ENCODE data around the gene ARMCX4.
"Not testable (repeated sequence)": the region's sequence is repeated elsewhere in the genome, so short reads cannot be mapped to it uniquely, and the experiment has no call there.

ARMCX4 gene

DNA sequence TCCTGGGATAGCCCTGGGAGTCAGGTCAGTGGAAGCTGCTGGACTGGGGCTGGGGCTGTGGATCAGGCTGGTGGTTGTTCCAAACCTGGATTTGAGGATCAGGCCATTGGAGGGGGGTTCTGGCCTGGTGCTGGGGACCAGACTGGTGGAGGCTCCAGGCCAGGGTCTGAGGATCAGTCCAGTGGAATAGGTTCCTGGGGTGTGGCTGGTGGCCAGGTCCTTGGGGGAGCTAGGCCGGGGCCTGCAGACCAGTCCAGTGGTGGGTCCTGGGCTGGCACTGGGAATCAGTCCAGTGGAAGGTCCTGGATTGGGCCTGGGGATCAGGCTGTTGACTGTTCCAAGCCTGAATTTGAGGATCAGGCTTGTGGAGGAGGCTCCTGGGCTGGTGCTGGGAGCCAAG lies 8.0 kb downstream of the ARMCX4 start:
- TF ChIP-seq ZFX (IDR thresholded peaks at IDR 0.05; ENCODE audit: borderline replicate concordance), result no peak
- no peak overlapping the region for H3K27ac ChIP-seq

DNA sequence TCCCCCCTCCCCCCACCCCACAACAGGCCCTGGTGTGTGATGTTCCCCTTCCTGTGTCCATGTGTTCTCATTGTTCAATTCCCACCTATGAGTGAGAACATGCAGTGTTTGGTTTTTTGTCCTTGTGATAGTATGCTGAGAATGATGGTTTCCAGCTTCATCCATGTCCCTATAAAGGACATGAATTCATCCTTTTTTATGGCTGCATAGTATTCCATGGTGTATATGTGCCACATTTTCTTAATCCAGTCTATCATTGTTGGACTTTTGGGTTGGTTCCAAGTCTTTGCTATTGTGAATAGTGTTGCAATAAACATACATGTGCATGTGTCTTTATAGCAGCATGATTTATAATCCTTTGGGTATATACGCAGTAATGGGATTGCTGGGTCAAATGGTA lies 17.7 kb downstream of the ARMCX4 start:
- not testable (repeated sequence) for H3K27ac ChIP-seq

DNA sequence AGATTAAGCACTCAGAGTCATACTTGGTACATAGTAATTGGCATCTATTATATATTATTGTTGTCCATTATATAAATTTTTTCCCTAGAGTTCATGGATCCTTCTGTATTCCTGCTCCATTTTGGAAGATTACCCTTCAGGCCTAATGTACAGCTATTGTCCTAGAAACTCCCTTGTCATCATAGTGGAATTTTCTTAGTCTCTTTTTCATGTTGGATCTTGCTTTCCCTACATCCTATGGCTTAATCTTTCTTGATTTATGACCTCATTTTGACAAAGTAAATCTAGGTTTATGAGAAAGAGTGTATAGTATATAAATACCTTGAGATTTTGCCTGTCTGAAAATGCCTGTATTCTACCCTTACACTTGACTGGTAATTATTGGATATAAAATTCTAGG lies 22.1 kb downstream of the ARMCX4 start:
- TF ChIP-seq, protein P1, sequence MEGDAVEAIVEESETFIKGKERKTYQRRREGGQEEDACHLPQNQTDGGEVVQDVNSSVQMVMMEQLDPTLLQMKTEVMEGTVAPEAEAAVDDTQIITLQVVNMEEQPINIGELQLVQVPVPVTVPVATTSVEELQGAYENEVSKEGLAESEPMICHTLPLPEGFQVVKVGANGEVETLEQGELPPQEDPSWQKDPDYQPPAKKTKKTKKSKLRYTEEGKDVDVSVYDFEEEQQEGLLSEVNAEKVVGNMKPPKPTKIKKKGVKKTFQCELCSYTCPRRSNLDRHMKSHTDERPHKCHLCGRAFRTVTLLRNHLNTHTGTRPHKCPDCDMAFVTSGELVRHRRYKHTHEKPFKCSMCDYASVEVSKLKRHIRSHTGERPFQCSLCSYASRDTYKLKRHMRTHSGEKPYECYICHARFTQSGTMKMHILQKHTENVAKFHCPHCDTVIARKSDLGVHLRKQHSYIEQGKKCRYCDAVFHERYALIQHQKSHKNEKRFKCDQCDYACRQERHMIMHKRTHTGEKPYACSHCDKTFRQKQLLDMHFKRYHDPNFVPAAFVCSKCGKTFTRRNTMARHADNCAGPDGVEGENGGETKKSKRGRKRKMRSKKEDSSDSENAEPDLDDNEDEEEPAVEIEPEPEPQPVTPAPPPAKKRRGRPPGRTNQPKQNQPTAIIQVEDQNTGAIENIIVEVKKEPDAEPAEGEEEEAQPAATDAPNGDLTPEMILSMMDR (IDR thresholded peaks at IDR 0.05), result no peak
- TF ChIP-seq ZFX (IDR thresholded peaks at IDR 0.05; ENCODE audit: borderline replicate concordance), result no peak
- no peak overlapping the region for H3K27ac ChIP-seq

DNA sequence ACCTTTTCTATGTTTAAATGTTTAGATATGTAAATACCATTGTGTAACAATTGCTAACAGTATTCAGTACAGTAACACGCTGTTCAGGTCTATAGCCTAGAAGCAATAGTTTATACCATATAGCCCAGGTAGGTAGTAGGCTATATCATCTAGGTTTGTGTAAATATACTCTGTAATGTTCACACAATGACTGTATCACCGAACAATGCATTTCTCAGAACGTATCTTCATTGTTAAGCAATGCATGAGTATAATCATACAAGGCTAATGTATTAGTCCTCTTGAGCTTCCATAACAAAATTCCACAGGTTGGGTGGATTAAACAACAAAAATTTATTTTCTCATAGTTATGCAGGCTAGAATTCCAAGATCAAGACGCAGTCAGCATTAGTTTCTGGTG lies 22.7 kb downstream of the ARMCX4 start:
- TF ChIP-seq ZFX (IDR thresholded peaks at IDR 0.05; ENCODE audit: borderline replicate concordance), result no peak
- TF ChIP-seq, protein P1 (IDR thresholded peaks at IDR 0.05), result no peak
- no peak overlapping the region for H3K27ac ChIP-seq

DNA sequence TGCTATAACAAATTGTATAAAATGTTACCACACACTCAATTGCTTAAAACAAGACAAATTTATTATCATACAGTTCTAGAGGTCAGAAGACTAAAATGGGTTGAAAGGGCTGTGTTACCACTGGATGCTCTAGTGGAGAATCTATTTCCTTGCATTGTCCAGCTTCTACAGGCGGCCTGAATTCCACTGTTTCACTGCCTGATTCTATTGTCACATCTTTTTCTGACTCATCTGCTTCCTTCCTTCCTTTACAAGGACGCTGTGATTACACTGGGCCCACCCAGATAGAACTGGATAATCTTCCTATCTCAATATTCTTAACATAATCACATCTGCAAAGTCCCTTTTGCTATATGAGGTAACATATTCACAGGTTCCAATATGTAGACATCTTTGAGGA lies 45.7 kb downstream of the ARMCX4 start:
- TF ChIP-seq, protein P1 (IDR thresholded peaks at IDR 0.05), result no peak
- TF ChIP-seq ZFX (IDR thresholded peaks at IDR 0.05; ENCODE audit: borderline replicate concordance), result no peak
- H3K27ac ChIP-seq, result no peak overlapping the region
